ENCODE measurements around the gene TMEM225B.
A peak's percentile ranks its signal among the peaks of the same experiment; 100 is the strongest.
"Not testable (repeated sequence)": the region's sequence is repeated elsewhere in the genome, so short reads cannot be mapped to it uniquely, and the experiment has no call there.

The TMEM225B gene, protein sequence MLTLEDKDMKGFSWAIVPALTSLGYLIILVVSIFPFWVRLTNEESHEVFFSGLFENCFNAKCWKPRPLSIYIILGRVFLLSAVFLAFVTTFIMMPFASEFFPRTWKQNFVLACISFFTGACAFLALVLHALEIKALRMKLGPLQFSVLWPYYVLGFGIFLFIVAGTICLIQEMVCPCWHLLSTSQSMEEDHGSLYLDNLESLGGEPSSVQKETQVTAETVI

DNA sequence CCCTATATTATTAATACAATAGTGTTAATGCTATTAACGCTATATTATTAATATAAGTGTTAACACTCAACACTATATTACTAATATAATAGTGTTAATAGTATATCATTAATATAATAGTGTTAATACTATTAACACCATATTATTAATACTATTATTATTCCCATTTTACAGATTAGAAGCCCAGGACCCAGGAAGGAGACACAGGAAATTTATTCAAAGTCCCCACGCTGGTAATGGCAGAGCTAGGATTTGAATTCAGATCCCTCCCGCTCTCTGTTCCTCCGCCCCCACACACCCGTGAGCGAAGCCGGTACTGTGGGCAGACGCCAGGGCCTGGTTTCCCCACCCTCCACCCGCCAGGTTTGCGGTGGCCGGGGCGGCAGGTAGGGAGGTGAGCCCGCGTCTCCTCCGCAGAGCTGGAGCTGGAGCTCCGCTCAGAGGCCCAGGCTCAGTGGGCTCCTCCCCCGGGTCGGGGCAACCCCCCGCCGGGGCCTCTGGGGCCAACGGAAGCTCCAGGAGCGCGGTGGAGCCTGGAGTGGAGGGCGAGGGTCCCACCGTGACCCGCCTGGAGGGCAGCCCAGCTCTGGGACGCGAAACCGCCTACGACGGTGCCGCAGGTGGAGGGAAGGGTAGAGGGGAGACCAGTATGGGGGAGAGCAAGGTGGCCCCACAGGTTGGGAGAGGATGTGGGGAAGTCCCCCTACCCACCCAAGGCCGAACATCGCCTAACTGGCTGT is at the start of gene TMEM225B:
Gene TMEM225B (plus strand): TSS at position 506 of the 740 bp plus-strand sequence. CDS start 6,122 bp downstream, outside the sequence.
- no peak for DNase-seq (ENCODE audit: low read depth)

DNA sequence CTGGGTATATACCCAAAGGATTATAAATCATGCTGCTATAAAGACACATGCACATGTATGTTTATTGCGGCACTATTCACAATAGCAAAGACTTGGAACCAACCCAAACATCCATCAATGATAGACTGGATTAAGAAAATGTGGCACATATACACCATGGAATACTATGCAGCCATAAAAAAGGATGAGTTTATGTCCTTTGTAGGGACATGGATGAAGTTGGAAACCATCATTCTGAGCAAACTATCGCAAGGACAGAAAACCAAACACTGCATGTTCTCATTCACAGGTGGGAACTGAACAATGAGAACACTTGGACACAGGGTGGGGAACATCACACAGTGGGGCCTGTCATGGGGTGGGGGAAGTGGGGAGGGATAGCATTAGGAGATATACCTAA is 48.5 kb upstream of the TMEM225B start:
- DNase-seq (ENCODE audit: low read depth), result not testable (repeated sequence)

DNA sequence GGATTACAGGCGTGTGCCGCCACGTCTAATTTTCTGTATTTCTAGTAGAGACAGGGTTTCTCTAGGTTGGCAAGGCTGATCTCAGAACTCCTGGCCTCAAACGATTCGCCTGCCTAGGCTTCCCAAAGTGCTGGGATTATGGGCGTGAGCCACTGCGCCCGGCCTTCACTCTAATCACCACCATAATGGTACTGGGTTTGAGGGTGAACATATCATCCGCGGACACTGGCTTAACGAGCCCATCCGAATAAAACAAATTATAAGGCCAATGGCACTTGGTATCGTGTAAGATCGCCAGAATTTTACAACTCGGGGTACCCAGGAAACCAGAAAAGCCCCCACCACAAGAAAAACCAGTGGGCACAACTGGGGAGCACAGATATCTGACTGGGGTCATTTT is 46.7 kb upstream of the TMEM225B start:
- no peak for DNase-seq (ENCODE audit: low read depth)

DNA sequence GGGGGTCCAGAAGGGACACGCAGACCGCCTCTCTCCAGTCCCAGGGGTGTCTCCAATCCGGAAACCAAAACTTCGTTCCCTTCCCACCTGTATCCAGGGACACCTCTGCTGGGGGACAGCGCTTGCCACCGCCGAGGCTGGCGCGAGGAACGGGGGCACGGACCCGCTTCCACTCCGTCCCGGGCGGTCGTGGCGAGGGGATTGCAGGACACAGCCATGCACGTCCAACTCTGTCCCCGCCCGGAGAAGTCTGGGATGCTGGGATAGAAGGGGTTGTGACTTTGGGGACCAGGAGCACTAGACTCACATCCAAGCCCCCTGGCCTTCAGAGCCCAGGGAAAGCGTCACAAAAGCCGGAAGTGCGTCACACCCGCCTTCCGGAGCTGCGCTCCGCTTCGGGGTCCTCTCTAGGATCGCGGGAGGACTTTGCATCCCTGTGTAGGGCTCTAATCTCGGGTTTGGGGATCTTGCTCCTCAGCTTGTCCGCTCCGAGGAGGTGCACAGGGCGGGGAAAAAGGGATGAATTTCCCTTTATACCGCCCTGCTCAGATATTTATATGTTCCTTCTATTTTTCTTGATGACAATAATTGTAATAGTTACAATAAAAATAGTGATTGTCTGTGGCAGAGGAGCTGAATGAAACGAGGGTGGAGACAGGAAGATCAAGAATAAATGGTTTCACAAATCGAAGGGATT is 46.2 kb upstream of the TMEM225B start, which contains the start of gene FAM200A:
Gene FAM200A (minus strand): TSS at position 348 of the 697 bp plus-strand sequence. CDS start 3,707 bp downstream, outside the sequence.
- DNase-seq (ENCODE audit: low read depth), result peak; percentile 79

DNA sequence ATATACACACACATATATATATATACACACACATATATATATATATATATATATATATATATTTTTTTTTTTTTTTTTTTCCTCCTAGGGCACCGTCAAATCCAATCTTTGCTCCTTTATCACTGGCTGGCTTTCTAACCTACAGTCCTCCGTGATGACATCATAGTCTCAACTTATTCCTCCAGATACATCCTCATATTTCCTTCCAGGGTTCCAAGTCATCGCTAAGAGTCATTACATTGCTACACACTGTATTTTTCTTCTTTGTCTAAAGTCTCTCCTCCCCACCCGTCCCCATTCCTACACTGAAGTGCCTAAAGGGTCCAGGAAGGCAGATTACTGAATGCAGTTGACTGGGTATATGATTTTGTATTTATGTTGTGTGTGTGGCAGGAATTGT is 45.0 kb upstream of the TMEM225B start:
- no peak for DNase-seq (ENCODE audit: low read depth)

DNA sequence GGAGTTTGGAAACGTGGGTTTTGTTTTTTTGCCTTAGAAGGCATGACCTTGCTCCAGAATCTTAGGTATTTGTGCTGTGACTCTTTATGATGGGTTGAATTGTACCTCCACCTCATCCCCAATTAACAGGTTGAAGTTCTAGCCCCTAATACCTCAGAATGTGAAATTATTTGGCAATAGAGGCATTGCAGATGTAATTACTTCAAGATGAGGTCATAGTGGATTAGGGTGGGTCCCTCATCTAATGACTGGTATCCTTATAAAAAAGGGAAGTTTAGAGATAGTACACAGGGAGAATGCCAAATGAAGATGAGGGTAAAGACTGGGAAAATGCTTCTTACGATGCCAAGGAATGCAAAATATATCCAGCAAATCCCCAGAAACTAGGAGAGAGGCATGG is 43.1 kb upstream of the TMEM225B start:
- no peak for DNase-seq (ENCODE audit: low read depth)

DNA sequence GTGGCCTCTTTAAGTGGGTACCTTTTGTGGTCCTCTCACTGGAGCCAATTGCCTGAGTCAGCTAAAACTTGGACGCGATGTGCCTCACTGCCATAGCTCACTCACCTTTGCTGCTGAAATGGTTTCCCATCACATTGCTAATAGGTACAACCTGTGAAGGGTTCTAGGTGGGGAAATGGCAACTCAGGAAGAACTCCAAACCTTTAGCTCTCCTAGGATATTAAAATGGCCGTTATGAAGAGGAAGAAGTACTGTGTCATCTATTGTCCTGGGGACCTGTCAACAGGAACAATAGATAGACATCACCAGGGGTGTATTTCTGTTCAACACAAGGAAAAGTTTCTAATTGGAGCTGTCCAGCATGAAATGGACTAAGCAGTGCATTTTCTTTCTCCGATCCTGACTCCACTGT is 40.9 kb upstream of the TMEM225B start:
- no peak for DNase-seq (ENCODE audit: low read depth)

DNA sequence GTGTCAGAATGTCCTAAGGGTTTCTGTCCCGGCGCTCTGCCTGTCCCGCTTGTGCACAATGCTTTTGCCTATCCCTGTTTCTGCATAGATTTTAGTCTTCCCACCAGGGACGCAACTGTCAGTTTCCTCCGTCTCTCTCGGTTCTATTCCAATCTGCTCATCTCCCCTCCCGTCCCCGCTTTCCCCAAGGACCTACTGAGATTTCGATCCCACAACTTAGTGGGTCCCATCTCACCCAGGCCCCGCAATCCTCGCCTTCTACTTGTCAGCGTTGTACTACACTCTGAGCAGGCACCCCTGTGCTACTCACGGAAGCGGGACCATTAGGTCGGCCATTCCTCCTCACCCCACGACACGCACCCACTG is 40.1 kb upstream of the TMEM225B start:
- DNase-seq (ENCODE audit: low read depth), result no peak

DNA sequence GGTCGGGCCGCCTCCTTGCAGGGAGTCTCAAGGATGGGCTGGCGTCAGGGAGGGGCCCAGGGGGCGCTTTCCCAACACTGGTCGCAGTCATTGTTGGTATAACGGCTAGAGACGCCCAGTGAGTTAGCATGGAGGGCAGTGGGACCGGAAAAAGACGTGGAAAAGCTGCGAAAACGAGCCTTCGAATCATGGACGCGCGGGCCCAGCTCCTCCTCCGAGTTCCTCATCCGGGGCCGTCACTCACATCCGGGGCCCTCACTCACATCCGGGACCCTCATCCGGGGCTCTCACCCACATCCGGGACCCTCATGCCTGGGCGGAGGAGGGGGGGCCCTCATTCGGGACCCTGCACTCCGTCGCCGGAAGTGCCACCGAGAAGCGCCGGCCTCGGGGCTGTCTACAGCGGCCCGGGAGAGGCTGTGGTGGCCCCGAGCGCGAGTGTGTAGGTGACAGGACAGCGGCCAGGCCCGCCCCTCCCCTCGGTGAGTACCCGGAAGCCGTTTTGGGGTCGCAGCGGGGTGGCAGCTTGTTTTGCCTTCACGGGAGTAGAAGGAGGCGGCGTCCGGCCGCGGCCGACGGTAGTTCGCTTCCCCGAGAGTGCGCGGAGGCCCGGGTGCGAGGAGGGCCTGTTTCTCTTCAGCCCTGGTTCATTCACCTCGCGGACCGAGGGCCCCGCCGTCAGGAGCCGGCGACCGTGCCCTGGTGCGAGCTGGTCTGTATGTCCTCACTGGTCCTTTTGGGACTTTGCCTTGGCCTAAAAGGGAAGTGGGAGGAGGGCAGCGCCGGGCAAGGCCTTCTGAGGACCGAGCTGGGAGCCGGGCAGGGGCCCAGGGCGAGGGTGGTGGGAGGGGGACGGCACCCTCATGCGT is 39.5 kb upstream of the TMEM225B start, which contains the start of gene ZNF655:
Gene ZNF655 (plus strand): TSS at position 337 of the 869 bp plus-strand sequence. CDS start 1,918 bp downstream, outside the sequence.
- DNase-seq (ENCODE audit: low read depth), result peak; percentile 93

DNA sequence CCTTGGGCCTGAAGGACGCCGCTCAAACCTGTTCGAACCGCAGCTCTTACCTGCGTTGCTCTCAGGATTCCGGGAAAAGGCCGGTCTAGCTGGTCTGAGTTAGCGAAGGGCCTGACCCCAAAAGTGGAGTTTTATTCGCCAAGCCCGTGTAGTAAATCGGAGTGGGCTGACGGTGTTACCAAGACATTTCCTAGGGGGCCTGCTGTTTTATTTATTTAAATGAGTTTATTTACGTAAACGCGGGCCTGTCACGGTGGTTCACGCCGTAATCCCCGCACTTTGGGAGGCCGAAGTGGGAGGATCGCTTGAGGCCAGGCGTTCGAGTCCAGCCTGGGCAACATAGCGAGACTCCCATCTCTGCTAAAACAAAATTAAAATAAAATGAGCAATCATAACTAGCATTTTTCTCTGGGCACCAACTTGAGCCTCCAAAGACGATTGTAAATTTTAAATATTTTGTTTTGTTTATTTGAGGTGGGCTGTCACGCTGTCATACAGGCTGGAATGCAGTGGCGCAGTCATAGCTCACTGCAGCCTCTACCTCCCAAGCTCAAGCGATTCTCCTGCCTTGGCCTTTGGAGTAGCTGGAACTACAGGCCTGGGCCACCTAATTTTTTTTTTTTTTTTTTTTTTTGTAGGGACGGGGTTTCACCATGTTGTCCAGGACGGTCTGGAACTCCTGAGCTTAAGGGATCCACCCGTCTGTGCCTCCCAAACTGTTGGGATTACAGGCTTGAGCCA is 38.7 kb upstream of the TMEM225B start:
- no peak for DNase-seq (ENCODE audit: low read depth)

DNA sequence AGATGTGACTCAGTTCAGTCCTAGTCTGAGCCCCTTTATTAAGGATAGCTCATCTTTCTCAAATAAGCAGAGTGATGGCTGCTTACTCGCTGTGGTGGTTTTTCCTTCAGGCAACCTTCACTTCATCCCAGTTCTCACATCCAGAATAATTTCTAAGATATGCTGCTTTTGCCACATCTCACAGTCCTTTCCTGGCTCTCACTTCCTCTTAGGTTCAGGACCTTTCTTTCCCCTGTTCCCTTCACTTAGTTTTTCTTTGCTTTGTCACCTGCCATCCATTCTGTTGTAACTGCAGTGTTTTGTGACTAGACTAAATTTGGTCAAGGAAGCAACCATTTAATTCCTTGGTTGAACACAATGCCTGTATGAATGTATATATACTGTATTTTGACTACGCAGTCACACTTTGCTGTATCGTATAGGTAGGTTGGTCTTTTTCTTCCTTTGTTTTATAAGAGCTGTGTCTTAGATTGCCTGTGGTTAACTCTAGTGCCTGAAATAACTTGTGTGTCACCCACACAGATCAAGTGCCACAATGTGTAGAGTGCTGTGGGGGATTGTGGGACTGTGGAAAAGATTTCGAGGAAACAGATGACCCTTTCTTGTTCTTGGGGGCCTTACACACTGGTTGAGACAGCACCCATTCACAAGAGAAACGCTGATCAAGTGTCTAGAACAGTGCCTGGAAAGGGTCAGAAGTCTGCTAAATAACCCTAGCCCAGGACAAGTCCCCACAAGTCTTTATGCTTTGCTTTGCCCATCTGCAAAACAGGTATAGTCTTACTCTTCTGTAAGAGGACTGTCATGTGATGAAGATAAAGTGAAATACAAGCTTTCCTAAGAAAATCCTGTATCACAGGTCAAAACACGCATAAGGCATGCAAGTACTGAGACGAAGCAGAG is 37.0 kb upstream of the TMEM225B start:
- no peak for DNase-seq (ENCODE audit: low read depth)

DNA sequence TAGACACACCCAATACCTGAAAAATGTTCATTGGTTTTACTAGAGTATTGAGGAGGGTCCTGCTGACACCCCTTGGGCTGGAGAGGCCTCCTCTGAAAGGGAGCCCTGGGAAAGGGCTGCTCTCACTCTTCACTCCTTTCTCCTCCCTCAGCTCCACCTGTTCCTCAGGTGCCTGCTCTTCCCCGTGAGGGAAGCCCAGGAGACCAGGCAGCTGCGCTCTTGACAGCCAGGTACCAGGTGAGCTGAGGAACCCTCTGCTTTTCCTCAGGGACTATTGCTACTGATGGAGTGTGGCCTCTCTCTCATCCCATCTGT is 36.4 kb upstream of the TMEM225B start:
- DNase-seq (ENCODE audit: low read depth), result no peak

DNA sequence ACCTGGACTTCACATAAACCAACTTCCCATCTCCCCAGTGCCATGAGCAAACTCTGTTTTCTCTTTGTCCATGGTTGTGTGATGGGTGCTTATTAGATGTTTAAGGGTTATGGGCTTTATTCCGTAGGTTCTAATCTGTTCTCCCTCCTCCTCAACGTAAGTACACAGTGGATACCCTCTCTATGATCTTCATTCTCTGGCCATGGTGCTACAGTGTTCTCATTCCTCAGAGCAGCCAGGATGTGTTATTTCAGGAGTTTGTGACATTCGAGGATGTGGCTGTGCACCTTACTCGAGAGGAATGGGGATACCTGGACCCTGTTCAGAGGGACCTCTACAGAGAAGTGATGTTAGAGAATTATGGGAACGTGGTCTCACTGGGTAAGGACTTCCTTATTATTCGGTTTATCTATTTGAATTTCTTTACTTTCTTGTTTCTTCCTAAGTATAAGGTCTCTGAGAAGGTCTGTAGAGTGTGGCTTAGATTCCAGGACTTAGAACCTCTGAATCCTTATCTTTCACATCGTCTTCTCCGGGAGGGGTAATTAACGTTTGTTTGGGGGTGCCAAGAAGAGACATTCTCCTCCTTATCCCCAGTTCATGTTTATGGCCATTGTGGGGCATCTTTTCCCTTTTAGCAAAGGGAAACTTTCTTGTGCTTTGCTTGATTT is 35.8 kb upstream of the TMEM225B start:
- no peak for DNase-seq (ENCODE audit: low read depth)

DNA sequence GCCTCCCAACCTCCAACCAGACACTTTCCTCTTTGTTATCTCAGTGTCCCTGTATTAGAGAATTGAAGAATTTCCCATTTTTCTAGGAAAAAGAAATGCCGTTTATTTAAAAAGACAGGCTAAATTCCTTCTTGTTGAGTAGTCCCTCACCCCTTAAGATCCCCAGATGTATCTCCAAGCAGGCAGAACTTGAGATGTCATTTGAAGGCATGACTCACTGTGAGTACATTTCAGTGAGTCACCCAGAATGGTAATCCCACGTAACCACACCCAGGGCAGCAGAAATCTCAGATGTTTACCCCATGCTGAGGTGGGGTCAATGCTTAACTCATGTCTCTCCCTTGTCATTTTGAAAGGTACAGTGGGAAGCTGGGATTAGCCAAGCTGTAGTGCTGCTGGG is 35.2 kb upstream of the TMEM225B start:
- DNase-seq (ENCODE audit: low read depth), result no peak

DNA sequence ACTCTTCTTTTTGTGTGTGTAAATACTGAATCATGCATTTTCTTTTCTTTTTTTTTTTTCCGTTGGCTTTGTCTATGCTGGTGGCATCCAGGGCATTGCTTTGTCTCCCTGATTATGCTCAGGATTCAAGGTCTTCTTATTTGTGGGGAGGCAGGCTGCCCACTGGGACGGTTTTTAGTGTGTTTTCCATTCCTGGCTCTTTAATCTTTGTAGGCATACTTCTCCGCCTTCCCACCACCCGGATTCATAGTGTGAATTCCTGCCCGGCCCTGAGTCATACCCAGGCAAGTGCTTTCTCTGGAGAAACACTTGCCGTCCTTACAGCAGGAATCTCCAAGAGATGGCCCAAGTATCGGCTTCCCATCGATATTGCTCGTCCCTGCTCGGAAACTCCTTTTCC is 34.4 kb upstream of the TMEM225B start:
- no peak for DNase-seq (ENCODE audit: low read depth)

DNA sequence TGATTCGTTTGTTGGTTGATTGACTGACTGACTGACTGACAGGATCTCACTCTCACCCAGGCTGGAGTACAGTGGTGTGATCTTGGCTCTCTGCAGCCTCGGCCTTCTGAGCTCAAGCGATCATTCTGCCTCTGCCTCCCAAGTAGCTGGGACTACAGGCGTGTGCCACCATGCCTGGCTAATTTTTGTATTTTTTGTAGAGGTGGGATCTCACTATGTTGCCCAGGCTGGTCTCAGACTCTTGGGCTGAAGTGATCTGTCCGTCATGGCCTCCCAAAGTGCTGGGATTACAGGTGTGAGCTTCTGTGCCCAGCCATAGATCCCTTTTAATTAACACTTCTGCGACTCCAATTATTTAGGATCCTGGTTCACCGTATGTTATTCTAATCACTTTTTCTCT is 29.3 kb upstream of the TMEM225B start:
- DNase-seq (ENCODE audit: low read depth), result not testable (repeated sequence)

DNA sequence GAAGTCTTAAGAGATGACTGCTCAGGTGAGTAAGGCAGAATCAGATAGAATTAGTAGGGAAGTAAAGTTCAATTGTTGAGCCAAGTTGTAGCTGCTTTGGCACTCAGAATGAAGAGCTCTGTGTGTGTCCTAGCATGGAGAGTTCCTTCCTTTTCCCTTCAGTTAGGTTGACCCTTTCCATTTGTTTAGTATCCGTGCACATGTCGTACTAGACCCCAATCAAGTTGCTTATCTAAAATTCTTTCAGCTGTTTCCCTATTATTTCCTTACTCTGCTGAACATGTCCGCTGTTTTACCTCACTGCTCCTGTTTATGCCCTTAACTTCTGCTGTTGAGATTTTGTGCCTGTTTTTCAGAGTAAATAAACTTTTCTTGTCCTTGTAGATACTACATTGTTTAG is 26.3 kb upstream of the TMEM225B start:
- no peak for DNase-seq (ENCODE audit: low read depth)

DNA sequence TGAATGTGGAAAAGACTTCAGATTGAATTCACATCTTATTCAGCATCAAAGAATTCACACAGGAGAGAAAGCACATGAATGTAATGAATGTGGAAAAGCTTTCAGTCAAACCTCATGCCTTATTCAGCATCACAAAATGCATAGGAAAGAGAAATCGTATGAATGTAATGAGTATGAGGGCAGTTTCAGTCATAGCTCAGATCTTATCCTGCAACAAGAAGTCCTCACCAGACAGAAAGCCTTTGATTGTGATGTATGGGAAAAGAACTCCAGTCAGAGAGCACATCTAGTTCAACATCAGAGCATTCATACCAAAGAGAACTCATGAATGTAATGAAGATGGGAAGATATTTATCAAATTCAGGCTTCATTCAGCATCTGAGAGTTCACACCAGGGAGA is 24.8 kb upstream of the TMEM225B start:
- DNase-seq (ENCODE audit: low read depth), result no peak

DNA sequence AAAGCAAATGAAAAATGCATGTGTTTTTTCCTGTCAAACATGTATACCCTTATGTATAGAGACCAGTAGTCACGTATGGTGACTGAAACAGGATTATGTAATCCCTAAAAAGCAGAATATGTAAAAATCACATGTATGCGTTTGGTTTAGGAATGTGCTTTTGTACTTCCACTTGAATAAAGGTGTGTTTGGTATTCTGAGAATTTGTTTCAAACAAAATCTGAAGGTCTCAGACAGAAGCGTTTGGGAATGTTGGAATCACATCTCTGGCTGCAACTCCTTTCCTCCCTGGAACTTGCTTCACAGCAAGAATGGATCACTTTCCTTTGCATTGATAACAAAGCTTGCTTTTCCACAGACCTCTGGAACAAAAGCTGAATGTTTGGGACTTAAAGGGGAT is 21.8 kb upstream of the TMEM225B start:
- DNase-seq (ENCODE audit: low read depth), result no peak

All from activated gamma-delta T cell treated with anti-CD3 and anti-CD28 coated beads, Interleukin-2, amount 50 U/mL, for 16 hours (primary cell).